ENCODE results near the gene B4GALT5.
A peak's percentile ranks its signal among the peaks of the same experiment; 100 is the strongest.
"Not testable (repeated sequence)": the region's sequence is repeated elsewhere in the genome, so short reads cannot be mapped to it uniquely, and the experiment has no call there.

The B4GALT5 gene

GRCh38 chr20:49614338-49615050 is 99.2 kb downstream of the B4GALT5 start:
- no peak overlapping the region for H3K4me3 ChIP-seq (replicated peaks; ENCODE audit: low read depth, low read length)
- TF ChIP-seq CTCF (IDR thresholded peaks at IDR 0.05; ENCODE audit: low read depth, low read length, missing control alignments), result no peak
- no peak for DNase-seq (ENCODE audit: extremely low read depth, low read depth)

DNA sequence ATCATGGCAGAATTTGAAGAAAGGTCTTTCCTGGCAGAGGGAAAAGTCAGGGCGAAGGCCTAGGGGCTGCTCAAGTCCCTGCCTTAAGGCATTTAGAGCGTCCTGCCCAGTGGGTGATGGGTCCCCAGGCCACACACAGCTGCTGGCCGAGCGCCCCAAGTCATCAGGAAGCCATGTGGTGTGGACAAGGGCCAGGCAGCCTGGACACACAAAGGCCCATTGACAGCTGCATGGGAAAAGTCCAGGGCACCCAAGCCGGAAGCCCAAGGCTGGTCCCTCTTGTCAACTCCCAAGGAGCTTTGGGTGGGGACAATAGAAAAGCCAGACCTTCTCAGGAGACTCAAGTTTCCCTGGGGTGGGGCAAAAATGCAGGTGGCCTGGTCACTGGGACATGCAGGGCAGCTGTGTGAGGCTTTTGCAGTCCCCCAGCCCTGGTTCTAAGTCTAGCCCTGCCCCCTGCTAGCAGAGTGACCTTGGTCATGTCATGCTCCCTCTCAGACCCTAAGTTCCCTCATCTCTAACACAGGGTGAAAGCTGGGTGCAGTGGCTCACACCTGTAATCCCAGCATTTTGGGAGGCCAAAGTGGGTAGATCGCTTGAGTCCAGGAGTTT is 101.4 kb downstream of the B4GALT5 start:
- no peak overlapping the region for H3K4me3 ChIP-seq (replicated peaks; ENCODE audit: low read depth, low read length)
- no peak for TF ChIP-seq CTCF (IDR thresholded peaks at IDR 0.05; ENCODE audit: low read depth, low read length, missing control alignments)
- DNase-seq (ENCODE audit: extremely low read depth, low read depth), result no peak

DNA sequence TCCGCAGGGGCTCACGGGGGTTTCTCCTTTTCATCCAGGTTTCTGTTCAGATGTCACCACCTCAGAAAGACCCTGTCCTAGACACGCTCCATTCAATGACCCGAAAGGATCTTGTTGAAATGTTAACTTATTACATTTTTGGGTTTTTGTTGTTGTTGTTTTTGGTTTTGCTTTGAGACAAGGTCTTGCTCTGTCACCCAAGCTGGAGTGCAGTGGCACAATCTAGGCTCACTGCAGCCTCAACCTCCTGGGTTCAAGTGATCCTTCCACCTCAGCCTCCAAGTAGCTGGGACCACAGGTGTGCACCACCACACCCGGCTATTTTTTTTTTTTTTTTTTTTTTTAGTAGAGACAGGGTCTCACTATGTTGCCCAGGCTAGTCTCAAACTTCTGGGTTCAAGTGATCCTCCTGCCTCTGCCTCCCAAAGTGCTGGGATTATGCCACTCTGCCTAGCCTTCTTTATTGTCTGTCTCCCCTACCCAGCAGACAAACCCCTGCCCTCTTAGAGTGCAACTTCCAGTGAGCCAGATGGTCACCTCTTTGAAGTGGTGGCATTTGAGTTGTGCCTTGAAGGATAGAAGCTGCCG is 102.0 kb downstream of the B4GALT5 start:
- not testable (repeated sequence) for DNase-seq (ENCODE audit: extremely low read depth, low read depth); H3K4me3 ChIP-seq (replicated peaks; ENCODE audit: low read depth, low read length)

DNA sequence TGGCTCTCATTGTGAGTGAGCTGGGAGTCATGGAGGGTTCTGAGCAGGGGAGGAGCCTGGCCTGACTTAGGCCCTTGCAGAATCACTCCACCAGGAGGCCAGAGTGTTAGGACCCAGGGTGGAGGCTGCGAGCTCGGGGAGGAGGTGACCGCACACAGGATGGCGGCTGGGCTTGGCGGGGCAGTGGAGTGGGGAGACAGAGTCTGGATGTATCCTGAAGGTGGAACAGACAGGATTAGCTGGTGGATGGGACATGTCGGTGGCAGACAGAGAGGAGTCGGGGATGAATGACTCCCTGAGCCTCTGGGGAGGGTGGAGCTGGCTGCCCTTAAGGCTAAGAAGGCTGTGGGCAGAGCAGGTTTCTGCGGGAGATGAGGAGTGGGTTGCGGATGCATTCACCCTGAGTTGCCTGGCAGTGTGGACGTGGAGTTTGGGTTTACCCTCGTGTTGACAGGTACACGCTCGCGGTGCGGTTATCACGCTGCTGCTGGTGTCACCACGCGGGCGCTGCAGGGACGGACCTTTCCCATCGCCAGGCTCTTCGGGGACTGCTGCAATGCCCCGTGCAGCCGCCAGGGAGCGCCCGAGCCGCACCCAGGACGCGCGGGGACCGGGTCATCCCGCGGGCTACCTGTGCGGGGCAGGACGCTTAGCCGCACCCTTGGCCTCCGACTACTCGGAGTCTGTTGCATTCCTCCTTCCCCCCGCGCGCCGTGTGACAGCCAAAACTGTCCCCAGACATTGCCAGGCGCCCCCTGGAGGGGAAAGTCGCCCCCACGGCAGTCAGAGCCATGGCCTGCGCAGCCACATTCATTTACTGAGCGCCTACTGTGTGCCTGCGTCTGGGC is 102.8 kb downstream of the B4GALT5 start:
- DNase-seq (ENCODE audit: extremely low read depth, low read depth), result no peak
- peak; percentile 97 for TF ChIP-seq CTCF (IDR thresholded peaks at IDR 0.05; ENCODE audit: low read depth, low read length, missing control alignments)
- 0 out of 2 replicates have a peak overlapping the region, but pooled peaks have one; percentile 3 for H3K4me3 ChIP-seq (replicated peaks; ENCODE audit: low read depth, low read length)

DNA sequence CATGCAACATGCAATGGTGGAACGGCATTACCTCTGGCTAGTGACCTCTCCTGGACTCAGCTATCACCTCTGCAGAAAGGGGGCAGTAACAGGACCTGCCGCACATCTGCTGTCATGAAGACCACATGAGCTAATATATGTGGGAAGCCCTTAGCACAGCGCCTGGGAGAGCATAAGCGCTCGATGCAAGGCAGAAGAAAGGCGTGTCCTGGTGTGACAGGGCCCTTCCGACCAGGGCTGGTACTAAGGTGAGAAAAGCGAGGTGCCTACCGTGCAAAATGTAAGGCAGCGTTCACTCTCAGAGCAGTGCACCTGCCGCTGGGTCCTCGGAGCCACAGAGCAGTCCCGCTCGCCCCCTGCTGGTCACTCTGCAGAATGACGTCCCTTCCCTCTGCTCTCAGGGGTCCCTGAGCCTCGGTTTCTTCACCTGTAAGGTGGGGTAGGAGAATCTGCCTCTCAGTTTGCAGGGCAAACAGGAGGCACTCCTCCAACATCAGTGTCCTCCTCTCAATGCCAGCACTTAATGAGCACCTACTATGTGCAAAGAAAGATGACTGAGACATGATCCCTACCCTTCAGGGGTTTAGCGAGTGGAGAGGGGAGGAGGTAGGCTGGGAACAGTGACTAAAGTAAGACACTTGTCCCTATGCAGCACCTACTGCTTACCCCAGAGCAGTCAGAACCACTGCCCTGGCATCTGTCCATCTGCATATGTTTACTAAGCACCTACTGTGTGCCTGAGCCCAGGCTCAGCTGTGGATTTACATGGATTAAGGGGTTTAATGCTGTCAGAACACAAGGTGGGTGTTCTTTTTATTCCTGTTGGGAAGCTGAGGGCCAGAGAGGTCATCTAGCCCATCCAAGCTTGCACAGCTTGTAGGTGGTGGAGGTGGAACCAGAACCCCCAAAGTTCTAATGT is 104.7 kb downstream of the B4GALT5 start:
- DNase-seq (ENCODE audit: extremely low read depth, low read depth), result no peak
- H3K4me3 ChIP-seq (replicated peaks; ENCODE audit: low read depth, low read length), result no peak overlapping the region
- peak; percentile 93 for TF ChIP-seq CTCF (IDR thresholded peaks at IDR 0.05; ENCODE audit: low read depth, low read length, missing control alignments)

DNA sequence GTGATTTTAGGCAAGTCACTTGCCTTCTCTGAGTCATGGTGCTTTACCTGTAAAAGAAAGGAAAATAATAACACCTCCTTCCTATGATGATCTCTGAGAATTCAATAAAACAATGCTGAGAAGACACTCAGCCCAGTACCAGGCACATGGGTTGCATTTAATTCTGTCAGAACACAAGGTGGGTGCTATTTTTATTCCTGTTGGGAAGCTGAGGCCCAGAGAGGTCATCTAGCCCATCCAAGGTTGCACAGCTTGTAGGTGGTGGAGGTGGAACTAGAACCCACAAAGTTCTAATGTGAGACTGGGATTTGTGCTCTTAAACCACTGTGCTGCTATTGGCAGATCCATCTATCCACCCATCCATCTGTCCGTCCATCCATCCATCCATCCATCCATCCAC is 106.1 kb downstream of the B4GALT5 start:
- TF ChIP-seq CTCF (IDR thresholded peaks at IDR 0.05; ENCODE audit: low read depth, low read length, missing control alignments), result no peak
- no peak for DNase-seq (ENCODE audit: extremely low read depth, low read depth)
- no peak overlapping the region for H3K4me3 ChIP-seq (replicated peaks; ENCODE audit: low read depth, low read length)
